GM21786 (cell line): Measurements from ENCODE around the gene PRRG2.
"Not testable (repeated sequence)": the region's sequence is repeated elsewhere in the genome, so short reads cannot be mapped to it uniquely, and the experiment has no call there.

Experiments used
- ATAC-seq: cut with Tn5 transposase; IDR thresholded peaks from one replicate; pipeline ENCODE4 v1.9.1; 2021; ENCODE audit not compliant: unreplicated experiment

Gene PRRG2

DNA sequence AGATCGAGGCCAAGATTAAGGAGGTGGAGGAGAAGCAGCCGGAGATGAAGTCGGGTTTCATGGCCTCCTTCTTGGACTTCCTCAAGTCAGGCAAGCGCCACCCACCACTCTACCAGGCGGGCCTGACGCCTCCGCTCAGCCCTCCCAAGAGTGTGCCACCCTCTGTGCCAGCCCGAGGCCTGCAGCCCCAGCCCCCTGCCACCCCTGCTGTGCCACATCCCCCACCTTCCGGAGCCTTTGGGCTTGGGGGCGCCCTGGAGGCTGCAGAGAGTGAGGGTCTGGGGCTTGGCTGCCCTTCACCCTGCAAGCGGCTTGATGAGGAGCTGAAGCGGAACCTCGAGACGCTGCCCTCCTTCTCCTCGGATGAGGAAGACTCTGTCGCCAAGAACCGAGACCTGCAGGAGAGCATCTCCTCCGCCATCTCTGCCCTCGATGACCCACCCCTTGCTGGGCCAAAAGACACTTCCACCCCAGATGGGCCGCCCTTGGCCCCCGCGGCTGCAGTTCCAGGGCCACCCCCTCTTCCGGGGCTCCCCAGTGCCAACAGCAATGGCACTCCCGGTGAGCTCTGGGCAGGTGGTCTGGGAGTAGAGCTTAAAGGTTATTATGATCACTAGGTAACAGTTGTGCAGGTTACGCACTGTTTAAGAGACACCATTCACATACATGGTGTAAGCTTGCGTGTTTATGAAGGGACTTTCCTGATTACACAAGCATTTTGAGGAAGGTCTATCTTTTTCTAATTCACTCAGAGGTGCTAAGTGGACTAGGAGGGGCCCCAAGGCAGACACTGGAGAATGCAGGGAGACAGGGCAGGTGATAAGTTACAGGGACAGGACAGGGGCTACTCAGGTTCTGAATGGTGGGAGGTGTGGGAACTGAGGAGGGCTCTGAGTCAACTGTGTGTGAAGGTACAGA lies 18.5 kb downstream of the PRRG2 start:
- no peak for ATAC-seq

DNA sequence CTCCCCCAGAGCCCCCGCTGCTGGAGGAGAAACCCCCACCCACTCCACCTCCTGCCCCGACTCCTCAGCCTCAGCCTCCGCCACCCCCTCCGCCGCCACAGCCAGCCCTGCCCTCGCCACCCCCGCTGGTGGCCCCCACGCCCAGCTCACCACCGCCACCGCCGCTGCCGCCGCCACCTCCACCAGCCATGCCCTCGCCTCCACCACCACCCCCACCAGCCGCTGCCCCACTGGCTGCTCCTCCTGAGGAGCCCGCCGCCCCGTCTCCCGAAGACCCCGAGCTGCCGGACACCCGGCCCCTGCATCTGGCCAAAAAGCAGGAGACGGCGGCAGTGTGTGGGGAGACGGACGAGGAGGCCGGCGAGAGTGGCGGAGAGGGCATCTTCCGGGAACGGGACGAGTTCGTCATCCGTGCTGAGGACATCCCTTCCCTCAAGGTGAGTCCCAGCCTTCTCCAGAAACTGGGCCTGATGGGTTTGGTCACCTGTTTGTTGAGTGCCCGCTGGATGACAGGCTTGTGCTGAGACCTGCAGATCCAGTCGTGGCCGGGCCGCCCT lies 20.4 kb downstream of the PRRG2 start:
- ATAC-seq = no peak

DNA sequence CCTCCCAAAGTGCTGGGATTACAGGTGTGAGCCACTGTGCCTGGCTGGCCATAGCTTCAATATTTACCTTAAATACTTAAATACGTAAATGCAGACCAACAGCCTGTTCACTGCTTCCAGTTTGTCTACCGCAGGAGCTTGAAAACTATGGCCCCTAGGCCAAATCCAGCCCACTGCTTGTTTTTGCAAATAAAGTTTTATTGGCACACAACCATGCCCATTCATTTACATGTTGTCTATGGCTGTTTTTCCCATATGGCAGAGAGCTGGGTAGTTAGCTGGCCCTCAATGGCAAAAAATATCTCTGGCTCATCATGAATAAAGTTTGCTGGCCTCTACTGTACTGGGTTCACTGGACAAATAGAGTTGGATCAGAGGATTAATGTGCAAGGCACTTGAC lies 21.7 kb downstream of the PRRG2 start:
- ATAC-seq = no peak

DNA sequence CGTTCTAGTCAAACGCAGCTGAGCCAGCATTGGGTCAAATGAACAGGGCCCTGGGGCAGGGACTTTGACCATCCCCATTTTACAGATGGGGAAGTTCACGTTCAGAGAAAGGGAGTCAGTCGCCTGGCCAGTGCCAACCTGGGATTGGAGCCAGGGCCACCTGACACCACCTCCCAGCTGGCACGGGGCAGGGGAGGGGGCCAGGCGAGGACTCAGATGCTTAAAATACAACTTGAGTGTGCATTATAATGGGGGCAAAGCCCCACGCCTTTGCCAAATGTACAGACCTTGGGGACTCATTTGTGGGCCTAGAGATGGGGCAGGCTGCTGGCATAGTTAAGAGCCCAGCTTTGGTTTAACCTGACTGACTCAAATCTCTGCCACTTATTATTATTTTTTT lies 24.5 kb downstream of the PRRG2 start:
- ATAC-seq = no peak

DNA sequence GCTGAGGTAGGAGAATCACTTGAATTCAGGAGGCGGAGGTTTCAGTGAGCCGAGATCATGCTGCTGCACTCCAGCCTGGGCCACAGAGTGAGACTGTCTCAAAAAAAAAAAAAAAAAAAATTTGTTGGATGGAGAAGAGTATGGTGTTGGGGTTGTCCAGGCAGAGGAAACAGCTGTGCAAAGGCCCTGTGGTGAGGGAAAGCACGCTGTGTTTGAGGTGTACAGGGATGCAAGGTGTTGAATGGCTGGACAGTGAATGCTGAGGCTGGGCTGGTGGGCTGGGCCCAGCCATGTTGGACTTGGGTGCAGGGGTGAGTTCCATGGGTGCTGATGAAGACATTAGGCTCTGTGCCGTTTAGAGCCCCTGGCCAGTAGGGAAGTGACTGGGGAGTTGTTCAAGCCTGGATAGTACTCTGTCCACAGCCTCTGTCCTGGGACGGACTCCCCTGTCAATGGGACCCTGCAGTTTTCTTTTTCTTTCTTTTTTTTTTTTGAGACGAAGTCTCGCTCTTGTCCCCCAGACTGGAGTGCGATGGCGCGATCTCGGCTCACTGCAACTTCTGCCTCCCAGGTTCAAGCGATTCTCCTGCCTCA lies 28.5 kb downstream of the PRRG2 start:
- ATAC-seq = no peak

DNA sequence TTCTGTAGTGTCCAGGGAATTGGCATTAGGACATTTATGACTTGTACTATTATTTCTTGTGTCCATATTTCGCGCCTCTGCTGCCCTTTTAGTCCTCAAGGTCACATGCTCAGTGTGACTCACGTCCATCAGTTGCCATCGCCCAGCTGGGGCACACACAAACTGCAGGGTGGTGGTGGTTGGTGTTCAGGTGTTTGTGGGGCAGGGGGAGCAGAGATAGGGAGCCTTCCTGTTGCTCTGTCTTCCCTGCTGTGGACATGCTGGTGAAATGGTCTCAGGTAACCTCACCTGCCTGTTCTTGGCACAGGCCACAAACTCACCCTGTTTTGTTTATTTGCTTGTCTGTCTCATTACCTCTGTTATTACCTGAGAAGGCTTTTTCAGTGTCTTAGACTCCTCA lies 32.3 kb downstream of the PRRG2 start:
- ATAC-seq = no peak

DNA sequence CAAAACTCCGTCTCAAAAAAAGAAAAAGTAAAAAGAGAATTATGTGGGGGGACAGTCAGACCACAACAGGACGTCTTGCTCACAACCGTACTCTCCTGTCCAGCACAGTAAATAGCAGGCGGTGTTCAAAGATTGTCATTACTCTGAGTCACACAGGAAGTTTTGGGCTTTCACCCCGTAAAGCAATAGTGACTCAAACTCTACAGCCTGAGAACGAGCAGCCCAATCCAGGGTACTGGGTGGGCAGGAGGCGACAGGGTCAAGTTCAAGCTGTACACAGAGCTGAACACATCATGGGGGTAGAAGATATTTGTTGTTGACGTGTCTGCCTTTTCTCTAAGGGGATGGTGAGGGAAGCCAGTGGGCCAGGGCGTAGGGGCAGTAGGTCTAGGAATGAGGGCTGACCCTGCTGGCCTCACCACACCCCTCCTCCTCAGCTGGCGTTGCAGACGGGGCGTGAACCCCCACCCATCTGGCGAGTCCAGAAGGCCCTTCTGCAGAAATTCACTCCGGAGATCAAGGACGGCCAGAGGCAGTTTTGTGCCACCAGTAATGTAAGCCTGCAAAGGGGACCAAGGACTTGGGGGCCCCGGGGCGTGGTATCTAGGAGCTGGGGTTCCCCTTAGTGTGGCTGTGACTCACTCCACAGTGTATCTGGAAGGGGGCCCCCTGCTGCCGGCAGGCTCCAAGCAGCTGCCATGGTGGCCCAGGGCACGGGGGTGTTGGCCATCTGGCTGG lies 33.1 kb downstream of the PRRG2 start:
- ATAC-seq = no peak

DNA sequence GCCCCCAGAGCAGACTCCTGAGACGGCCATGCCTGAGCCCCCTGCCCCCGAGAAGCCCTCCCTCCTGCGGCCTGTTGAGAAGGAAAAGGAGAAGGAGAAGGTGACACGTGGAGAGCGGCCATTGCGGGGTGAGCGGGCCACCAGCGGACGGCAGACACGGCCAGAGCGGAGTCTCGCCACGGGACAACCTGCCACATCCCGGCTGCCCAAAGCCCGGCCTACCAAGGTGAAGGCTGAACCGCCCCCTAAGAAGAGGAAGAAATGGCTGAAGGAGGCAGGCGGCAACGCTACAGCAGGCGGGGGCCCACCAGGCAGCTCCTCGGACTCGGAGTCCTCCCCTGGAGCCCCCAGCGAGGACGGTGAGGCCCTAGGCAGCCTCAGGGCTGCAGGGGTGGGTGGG lies 34.7 kb downstream of the PRRG2 start:
- no peak for ATAC-seq

DNA sequence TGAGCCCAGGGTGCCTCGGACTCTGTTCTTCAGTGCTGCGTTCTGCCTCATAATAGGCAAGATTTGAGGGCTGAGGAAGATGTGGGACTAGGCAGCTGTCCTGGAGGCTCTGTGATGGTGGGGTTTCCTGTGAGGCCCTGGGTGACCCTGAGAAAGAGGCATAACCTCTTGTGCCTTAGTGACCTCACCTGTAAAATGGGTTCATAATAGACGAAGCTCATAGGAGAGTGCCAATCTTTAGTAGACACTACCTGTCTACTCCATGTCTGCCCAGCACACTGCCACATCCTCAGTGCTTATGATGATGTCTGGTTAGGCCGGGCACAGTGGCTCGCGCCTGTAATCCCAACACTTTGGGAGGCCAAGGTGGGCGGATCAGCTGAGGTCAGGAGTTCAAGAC lies 35.4 kb downstream of the PRRG2 start:
- no peak for ATAC-seq

DNA sequence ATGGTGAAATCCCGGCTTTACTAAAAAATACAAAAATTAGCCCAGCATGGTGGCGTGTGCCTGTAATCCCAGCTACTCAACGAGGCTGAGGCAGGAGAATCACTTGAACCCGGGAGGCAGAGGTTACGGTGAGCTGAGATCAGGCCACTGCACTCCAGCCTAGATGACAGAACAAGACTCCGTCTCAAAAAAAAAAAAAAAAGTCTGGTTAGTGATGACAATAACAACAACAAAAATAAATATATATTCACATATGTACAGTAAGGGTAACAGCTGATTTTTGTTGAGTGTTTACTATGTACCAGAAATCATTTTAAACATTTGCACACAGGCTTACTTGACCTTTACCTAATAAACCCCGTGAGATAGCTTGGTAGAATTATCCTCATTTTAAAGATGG lies 35.8 kb downstream of the PRRG2 start:
- no peak for ATAC-seq

DNA sequence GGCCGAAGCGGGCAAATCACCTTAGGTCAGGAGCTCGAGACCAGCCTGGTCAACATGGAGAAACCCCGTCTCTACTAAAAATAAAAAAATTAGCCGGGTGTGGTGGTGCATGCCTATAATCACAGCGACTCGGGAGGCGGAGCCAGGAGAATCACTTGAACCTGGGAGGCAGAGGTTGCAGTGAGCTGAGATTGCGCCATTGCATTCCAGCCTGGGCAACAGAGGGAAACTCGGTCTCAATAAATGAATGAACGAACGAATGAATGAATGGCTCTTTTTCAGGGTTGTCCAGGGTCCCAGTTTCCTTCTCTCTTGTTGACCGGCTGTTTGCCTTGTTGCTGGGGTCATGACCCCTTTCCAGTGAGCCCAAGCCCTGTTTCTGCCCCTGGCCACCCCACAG lies 36.7 kb downstream of the PRRG2 start:
- ATAC-seq = not testable (repeated sequence)

DNA sequence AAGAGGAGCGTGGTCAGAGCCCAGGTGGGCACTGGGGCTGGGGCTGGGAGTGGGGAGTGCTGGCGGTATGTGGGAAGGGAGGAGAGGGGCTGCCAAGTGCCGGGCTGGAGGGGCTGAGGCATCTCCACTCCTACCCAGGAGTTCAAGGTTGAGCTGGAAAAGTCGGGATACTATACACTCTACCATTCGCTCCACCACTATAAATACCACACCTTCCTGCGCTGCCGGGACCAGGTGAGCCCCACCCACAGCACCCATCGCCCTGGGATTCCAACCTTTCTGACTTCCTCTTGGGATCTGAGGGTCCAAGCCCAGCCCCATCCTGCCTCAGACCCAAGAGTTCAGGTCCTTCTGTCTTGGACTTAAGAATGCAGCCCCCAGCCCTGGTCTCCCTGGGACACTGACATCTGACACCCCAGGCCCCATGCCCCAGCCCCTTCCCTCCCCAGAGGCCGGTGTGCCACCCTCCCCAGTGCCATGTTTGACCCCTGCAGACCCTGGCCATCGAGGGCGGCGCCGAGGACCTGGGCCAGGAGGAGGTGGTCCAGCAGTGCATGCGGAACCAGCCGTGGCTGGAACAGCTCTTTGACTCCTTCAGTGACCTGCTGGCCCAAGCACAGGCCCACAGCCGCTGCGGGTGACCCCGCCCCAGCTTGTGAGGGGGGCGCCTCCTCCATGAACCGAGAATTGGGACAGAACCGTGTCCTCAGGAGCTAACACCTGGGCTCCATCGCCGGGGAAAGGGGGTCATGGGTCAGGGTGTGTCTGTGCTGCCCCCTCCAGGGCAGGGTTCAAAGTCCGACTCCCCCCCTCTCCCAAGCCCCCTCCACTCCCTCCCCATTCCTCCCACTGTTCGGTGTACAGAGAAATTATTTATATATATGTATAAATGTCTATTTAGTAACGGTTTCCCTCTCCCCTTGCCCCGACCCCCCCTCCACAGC lies 44.1 kb downstream of the PRRG2 start:
- no peak for ATAC-seq

DNA sequence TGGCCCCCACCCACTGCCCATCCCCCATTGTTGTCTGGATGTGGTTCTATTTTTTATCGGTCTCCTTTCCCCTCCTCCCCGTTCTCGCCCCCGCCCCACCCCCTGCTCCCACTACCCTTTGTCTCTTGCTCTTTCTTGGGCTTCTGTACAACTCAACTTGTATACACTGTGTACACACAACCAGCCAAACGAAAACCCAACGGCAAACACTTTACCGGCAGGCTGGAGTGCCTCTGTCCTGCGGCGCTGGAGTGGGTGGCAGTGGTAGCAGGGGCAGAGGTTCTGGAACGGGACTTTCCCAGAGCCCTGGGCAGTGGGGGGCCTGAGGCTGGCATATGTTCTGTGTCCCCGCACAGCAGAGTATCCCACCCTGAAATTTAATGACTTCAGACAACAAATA lies 45.1 kb downstream of the PRRG2 start:
- no peak for ATAC-seq

DNA sequence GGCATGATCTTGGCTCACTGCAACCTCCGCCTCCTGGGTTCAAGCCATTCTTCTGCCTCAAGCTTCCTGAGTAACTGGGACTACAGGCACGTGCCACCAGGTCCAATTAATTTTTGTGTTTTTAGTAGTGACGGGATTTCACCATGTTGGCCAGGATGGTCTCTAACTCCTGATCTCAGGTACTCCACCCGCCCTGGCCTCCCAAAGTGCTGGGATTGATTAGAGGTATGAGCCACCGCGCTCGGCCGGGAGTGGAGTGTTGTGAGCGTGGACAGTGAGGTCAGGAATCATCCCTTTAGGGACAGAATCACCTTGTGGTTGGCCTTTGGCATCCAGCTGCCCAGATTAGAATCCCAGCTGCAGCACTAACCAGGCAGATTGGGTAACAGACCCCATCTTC lies 48.5 kb downstream of the PRRG2 start:
- no peak for ATAC-seq

DNA sequence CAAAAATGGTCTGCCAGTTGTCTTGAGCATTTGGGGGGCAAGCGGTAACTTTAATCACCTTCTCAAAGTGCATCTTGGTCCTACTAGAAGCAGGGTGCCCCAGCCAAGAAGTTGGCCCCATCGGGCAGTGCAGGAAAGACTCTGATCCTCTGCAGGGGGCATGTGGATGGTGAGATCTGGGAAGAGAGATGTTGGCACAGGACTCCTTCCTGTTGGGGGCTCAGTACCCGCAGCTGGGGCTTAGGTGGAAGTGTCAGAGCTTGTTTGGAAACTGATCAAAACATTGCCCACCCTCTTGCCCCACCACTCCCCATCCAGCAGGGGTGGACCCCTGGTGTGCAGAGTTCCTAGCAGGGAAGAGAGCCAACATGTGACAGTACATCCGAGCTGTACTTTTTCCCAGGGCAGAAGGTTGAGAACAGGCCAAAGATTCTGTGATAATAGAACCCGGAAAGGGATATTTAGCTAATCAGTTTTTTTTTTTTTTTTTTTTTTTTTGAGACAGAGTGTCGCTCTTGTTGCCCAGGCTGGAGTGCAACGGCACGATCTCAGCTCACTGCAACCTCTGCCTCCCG lies 50.0 kb downstream of the PRRG2 start:
- ATAC-seq = no peak

DNA sequence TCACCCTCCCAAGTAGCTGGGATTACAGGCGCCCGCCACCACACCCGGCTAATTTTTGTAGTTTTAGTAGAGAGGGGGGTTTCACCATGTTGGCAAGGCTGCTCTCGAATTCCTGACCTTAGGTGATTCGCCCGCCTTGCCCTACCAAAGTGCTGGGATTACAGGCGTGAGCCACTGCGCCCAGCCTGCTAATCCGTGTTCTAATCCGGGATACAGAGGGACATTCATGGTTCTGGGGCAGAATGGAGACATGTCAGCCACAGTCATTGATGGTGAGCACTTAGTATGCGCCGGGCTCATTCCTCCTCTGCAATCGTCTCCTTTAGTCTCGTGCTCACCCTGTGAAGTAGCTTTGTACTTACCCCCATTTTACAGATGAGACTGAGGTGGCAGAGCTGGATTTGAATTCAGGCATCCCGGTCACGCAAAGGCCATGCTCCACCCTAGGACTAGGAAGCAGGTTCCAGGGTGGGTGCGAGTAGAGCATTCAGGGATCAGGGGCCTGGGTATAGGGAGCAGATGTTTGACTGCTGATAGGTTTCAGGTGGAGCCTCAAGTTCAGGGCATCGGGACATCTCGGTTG lies 50.6 kb downstream of the PRRG2 start:
- no peak for ATAC-seq

DNA sequence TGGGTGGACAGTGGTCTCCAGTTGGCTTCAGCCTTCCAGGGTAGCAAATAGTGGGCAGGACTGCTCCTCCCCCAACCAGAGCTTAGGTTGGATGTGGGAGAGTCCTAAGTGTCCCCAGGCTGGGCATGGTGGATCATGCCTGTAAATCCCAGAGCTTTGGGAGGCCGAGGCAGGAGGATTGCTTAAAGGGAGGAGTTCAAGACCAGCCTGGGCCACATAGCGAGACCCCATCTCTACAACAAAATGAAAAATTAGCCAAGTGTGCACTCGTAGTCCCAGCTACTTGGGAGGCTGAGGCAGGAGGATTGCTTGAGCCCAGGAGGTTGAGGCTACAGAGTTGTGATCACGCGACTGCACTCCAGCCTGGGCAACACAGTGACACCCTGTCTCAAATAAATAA lies 51.5 kb downstream of the PRRG2 start:
- ATAC-seq = no peak

DNA sequence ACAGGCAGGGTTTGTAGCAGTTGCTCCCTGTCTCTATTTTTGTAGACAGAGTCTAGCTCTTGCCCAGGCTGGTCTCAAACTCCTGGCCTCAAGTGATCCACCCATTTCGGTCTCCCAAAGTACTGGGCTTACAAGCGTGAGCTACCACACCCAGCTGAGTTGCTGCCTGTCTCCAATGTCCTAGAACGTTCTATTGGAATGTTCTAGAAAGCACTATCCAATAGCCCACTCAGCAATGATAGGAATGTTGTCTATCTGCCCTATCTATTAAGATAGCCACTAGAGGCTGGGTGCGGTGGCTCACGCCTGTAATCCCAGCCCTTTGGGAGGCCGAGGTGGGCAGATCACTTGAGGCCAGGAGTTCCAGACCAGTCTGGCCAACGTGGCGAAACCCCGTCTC lies 52.2 kb downstream of the PRRG2 start:
- ATAC-seq = not testable (repeated sequence)

DNA sequence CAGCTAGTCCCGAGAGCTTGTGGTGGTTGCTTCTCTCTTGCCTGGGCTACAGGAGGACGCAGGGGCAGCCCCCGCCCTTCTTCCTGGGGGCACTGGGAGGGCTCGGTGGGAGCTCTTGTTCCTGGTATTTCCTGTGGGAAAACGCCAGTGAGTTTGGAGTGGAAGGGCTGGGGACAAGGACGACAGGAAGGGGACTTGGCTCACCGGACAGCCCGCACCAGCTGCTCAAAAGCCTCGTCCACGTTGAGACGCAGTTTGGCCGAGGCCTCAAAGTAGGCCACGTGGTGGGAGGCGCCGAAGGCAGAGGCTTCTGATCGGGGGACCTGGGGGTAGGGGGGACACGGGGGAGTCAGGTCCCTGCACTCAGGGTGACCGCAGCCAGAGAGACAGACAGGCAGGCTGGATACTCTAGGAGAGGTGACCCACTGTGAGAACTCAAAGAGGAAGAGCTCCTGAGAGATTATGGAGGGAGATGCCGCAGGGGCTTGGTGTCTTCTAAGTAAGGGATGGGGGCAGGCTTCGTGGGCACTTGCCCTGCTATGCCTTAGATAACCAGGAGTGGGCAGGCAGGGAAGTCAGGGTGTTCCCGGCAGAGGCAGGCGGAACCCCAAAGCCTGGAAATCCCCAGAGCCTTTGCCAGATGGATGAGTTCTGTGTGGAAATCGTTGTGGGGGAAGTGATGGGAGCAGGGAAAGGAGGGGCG lies 54.6 kb downstream of the PRRG2 start:
- ATAC-seq = no peak
